Cardiac muscle cell (in vitro differentiated cells and primary cell): Measurements from ENCODE around the gene TBXA2R. TPM values are rescaled to one million over a fixed set of nuclear protein-coding genes. Genes with fewer than 3 reads are reported as not detected.

ENCODE experiments used
- DNase-seq, 2 donors: peaks; one replicate each; pipeline versions ENCODE4 v3.0.0 to v3.0.0-alpha.2; 2010 to 2017; ENCODE audit warnings: low read depth in 1 of 2, low spot score in 1 of 2
- H3K27ac ChIP-seq: fragments of 200-600 bp; sonication (generic); 2 replicates; pipeline ENCODE4 v1.5.1; 2016
- H3K27me3 ChIP-seq: fragments of 200-600 bp; sonication (generic); 2 replicates; pipeline ENCODE4 v1.6.0; 2016; ENCODE audit warnings: control low read depth
- H3K36me3 ChIP-seq: fragments of 200-600 bp; sonication (generic); 2 replicates; pipeline ENCODE4 v1.5.1; 2016; ENCODE audit warnings: control low read depth
- H3K4me1 ChIP-seq: fragments of 200-600 bp; sonication (generic); 2 replicates; pipeline ENCODE4 v1.8.1; 2017; ENCODE audit warnings: low read depth, mild to moderate bottlenecking, mixed run types
- H3K4me3 ChIP-seq: fragments of 200-600 bp; sonication (generic); 2 replicates; pipeline ENCODE4 v1.5.1; 2016; ENCODE audit warnings: mild to moderate bottlenecking
- H3K9me3 ChIP-seq: fragments of 200-600 bp; sonication (generic); 2 replicates; pipeline ENCODE4 v1.5.1; 2017; ENCODE audit warnings: low read depth, mild to moderate bottlenecking, control low read depth
- polyA plus RNA-seq: library from polyadenylated mRNA; unstranded; fragments of >200 nt; fragmentation: Nextera tagmentation; extraction: Ambion mirVana; gene quantifications from 2 replicates; pipeline ENCODE4 v1.2.1, GENCODE V29; 2016
- total RNA-seq: library from RNA; depleted of rRNA; stranded (reverse); fragments of >200 nt; gene quantifications from 2 replicates; pipeline ENCODE4 v1.2.3, GENCODE V29; 2016
- TF ChIP-seq, protein P1 (sequence below): IDR thresholded peaks from 2 replicates; pipeline ENCODE4 v1.5.1; 2012; ENCODE audit warnings: low read depth, mild to moderate bottlenecking, low read length

The TBXA2R gene
- total and polyA plus RNA-seq, 2 experiments from 2014 or later = 0.15 to 1.0 TPM

- TF ChIP-seq, protein P1, sequence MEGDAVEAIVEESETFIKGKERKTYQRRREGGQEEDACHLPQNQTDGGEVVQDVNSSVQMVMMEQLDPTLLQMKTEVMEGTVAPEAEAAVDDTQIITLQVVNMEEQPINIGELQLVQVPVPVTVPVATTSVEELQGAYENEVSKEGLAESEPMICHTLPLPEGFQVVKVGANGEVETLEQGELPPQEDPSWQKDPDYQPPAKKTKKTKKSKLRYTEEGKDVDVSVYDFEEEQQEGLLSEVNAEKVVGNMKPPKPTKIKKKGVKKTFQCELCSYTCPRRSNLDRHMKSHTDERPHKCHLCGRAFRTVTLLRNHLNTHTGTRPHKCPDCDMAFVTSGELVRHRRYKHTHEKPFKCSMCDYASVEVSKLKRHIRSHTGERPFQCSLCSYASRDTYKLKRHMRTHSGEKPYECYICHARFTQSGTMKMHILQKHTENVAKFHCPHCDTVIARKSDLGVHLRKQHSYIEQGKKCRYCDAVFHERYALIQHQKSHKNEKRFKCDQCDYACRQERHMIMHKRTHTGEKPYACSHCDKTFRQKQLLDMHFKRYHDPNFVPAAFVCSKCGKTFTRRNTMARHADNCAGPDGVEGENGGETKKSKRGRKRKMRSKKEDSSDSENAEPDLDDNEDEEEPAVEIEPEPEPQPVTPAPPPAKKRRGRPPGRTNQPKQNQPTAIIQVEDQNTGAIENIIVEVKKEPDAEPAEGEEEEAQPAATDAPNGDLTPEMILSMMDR = no peak
- H3K27ac ChIP-seq = no peak overlapping the region
- H3K36me3 ChIP-seq = no peaks in the 10 kb centered on the region
- no peaks in the 10 kb centered on the region for H3K4me1 ChIP-seq
- H3K9me3 ChIP-seq = no peaks in the 10 kb centered on the region
- DNase-seq = no peak
- H3K27me3 ChIP-seq = no peaks in the 10 kb centered on the region
- H3K4me3 ChIP-seq = no peak overlapping the region
Observed at GRCh38 chr19:3619631-3620012, 12.9 kb upstream of the TBXA2R start.

DNA sequence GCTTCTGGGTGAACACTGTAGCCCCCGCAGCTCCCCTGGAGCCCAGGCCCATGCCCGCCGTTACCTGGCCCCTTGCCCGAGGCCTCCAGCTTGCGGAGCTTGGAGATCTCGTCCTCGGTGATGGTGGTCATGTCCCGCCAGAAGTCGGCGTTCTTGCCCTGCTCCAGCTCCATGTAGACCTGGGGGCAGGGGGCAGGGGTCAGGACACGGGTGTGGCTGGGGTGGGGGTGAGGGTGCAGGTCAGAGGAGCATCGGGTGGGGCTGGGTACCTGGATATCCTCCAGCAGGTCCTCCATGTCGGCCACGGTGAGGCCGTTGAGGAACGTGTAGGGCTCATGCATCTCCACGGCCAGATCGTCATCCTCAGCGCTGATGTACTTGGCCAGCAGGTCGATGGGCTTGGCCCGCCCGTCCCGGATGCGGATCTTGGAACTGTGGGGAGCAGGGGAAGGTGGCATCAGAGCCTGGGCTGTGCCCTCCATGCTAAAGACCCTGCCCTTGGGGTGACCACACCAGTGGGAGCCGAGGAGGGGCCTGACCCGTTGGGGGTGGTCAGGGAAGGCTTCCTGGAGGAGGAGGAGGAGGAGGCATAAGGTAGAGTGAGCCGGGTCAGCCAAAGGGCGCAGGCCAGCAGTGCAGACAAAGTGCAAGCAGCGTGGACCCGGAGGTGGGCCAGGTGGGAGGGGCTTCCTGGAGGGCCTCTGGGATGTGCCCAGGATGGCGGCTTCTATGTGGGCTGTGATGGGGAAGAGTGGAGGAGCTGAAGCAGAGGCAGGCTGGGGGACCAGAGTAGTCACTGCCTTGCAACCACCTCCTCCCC, 12.3 kb upstream of the TBXA2R start:
- H3K9me3 ChIP-seq = no peaks in the 10 kb centered on the region
- no peak overlapping the region for H3K27ac ChIP-seq
- H3K4me1 ChIP-seq = no peaks in the 10 kb centered on the region
- no peak overlapping the region for H3K4me3 ChIP-seq
- no peaks in the 10 kb centered on the region for H3K27me3 ChIP-seq
- H3K36me3 ChIP-seq = no peaks in the 10 kb centered on the region
- no peak for DNase-seq
- TF ChIP-seq, protein P1 = no peak

DNA sequence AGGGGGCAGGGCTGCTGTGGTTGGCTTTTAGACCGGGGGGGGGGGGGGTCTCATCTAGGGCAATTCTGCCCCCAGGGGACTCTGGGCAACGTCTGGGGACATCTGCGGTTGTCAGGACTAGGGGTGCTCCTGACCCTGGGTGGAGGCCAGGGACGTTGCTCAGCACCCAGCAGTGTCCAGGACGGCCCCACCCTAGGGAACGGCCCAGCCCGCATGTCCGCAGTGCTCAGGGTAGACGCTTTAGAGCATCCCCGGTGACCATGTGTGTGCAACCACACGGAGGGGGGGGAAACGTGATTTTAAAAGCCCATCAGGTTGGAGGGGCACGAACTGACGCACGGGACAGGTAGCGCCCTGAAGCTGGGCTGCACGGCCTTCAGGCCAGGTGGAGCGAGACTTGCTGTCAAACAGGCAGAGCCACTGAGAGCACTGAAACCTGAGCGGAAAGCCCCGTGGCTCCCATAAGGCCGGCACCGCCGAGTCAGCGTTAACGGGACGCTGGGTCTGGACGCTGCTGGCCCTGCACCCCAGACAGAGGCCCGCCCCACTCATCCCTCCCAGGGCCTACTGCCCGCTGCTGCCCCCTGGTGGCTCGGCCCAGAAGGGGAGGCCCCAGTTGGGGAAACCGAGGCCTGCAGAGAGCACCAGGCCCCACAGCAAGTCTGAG, 11.6 kb upstream of the TBXA2R start:
- no peaks in the 10 kb centered on the region for H3K9me3 ChIP-seq
- no peak overlapping the region for H3K27ac ChIP-seq
- no peaks in the 10 kb centered on the region for H3K4me1 ChIP-seq
- no peaks in the 10 kb centered on the region for H3K36me3 ChIP-seq
- DNase-seq = peak; percentile 51 to 67
- no peaks in the 10 kb centered on the region for H3K27me3 ChIP-seq
- TF ChIP-seq, protein P1 = peak; percentile 91
- H3K4me3 ChIP-seq = no peak overlapping the region

DNA sequence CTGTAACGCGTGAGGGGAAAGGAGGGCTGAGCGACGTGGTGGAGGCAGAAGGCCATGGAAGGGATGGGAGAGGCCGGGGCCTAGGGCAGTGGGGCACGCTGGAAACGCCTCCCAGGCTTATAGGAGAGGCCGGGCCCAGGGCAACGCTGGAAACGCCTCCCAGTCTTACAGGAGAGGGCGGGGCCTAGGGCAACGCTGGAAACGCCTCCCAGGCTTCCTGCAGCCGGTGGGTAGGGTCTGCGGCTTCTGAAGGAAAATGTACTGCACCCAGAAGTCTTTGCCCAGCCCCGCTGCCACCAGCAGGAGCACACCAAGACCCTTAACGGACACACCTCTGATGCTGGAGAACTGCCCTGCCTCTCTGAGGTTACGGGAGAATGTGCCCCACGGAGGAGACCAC, 10.8 kb upstream of the TBXA2R start:
- Histone ChIP-seq H3K4me1 (no peaks in the 10 kb centered on the region), H3K36me3 (no peaks in the 10 kb centered on the region), H3K27me3 (no peaks in the 10 kb centered on the region), H3K9me3 (no peaks in the 10 kb centered on the region), H3K4me3 (no peak overlapping the region), H3K27ac (no peak overlapping the region)
- TF ChIP-seq, protein P1 = no peak
- DNase-seq = no peak

DNA sequence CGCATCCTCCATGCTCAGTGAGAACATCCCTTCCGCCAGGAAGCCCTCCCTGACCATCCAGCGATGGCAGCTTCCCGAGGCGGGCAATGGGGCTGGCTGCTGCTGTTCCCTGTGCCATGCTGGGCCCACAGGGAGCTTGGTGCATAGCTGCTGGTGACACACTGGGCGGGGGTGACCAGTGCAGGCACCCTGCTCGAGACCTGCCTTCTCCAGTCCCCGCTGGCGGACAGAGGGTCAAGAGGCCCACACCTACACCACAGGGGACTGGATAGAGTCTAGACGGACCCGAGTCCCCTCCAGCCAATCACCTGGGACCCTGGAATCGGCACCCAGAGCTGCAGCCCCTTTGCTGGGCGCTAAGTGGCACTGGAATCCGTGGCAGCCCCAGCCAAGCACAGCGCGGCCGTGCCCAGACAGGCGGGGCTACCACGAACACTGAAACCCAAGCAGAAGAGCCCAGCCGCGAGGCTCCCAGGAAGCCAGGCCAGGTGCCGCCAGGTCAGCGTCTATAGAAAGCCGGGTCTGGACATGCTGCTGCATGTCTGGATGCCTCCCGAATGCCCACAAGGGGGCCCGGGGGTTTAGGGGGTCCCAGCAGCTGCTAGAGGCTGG, 9.0 kb upstream of the TBXA2R start:
- Histone ChIP-seq H3K4me1 (no peaks in the 10 kb centered on the region), H3K27me3 (no peaks in the 10 kb centered on the region), H3K36me3 (peaks cover 7% of the 10 kb centered on the region), H3K27ac (no peak overlapping the region), H3K4me3 (no peak overlapping the region), H3K9me3 (no peaks in the 10 kb centered on the region)
- DNase-seq = no peak
- TF ChIP-seq, protein P1 = no peak
